Karpas-422 (cell line): Measurements from ENCODE around the gene CFHR2. TPM values are rescaled to one million over a fixed set of nuclear protein-coding genes. Genes with fewer than 3 reads are reported as not detected.
"Not testable (repeated sequence)": the region's sequence is repeated elsewhere in the genome, so short reads cannot be mapped to it uniquely, and the experiment has no call there.

Experiments used
- DNase-seq: peaks from one replicate; pipeline ENCODE4 v3.0.0-alpha.2; 2015
- H2AFZ ChIP-seq: fragments of 200-600 bp; sonication (generic); 2 replicates; pipeline ENCODE4 v1.6.1; 2014; ENCODE audit warnings: antibody characterized with exemption, low read length, mixed read lengths
- H3K27ac ChIP-seq: fragments of 200-600 bp; sonication (generic); 2 replicates; pipeline ENCODE4 v1.5.1; 2014; ENCODE audit warnings: mild to moderate bottlenecking, low read length, moderate library complexity
- H3K27me3 ChIP-seq: fragments of 200-600 bp; sonication (generic); 2 replicates; pipeline ENCODE4 v1.6.1; 2014; ENCODE audit warnings: low read length, mixed read lengths
- H3K36me3 ChIP-seq: fragments of 200-600 bp; sonication (generic); 2 replicates; pipeline ENCODE4 v1.6.1; 2014; ENCODE audit warnings: low read length, mixed read lengths; ENCODE audit not compliant: insufficient read depth
- H3K4me1 ChIP-seq: fragments of 200-600 bp; sonication (generic); 2 replicates; pipeline ENCODE4 v1.6.1; 2014; ENCODE audit warnings: mild to moderate bottlenecking, low read length, mixed read lengths
- H3K4me2 ChIP-seq: fragments of 200-600 bp; sonication (generic); 2 replicates; pipeline ENCODE4 v1.6.1; 2014; ENCODE audit warnings: low read length, low read depth, mild to moderate bottlenecking; ENCODE audit not compliant: poor library complexity, severe bottlenecking
- H3K4me3 ChIP-seq: fragments of 200-600 bp; sonication (generic); 2 replicates; pipeline ENCODE4 v1.5.1; 2014; ENCODE audit warnings: mild to moderate bottlenecking, antibody characterized with exemption, low read length, mixed read lengths
- H3K79me2 ChIP-seq: fragments of 200-600 bp; sonication (generic); 2 replicates; pipeline ENCODE4 v1.6.1; 2014; ENCODE audit warnings: mild to moderate bottlenecking, low read length, mixed read lengths
- H3K9ac ChIP-seq: fragments of 200-600 bp; sonication (generic); 2 replicates; pipeline ENCODE4 v1.6.0; 2014; ENCODE audit warnings: low read length
- H3K9me2 ChIP-seq: fragments of 200-600 bp; sonication (generic), shearing (Covaris generic); replicated peaks from 2 replicates; pipeline ENCODE4 v1.6.0; 2014; ENCODE audit warnings: mild to moderate bottlenecking, low read length, moderate library complexity; ENCODE audit not compliant: insufficient read depth
- H3K9me3 ChIP-seq: fragments of 300-700, 200-600 bp; sonication (generic); 2 replicates; pipeline ENCODE4 v1.6.1; 2014; ENCODE audit warnings: low read length, mixed read lengths
- H4K20me1 ChIP-seq: fragments of 200-600 bp; sonication (generic); 2 replicates; pipeline ENCODE4 v1.6.1; 2014; ENCODE audit warnings: mild to moderate bottlenecking, antibody characterized with exemption, low read length, low read depth; ENCODE audit not compliant: insufficient read depth
- total RNA-seq: library from RNA; depleted of rRNA; stranded (reverse); fragments of >200 nt; shearing (Covaris generic); gene quantifications from 2 replicates; pipeline ENCODE4 v1.2.3, GENCODE V29; 2014; ENCODE audit warnings: low replicate concordance

CFHR2 gene
- total RNA-seq, 1 experiment from 2014 or later, result not detected

DNA sequence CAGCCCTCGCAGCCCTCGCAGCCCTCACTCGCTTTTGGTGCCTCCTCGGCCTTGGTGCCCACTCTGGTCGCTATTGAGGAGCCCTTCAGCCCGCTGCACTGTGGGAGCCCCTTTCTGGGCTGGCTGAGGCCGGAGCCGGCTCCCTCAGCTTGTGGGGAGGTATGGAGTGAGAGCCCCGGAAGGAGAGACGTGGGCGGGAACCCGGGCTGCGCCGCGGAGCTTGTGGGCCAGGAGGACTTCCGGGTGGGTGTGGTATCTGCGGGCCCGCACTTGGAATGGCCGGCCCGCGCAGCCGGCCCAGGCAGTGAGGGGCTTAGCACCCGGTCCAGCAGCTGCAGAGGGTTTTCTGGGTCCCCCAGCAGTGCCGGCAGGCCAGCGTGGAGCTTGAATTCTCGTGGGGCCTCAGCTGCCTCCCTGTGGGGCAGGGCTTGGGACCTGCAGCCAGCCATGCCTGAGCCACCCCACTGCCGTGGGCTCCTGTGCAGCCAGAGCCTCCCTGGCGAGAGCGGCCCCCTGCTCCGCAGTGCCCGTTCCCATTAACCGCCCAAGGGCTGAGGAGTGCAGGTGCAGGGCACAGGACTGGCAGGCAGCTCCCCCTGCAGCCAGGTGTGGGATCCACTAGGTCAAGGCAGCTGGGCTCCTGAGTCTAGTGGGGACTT lies 9.9 kb upstream of the CFHR2 start:
- no peaks in the 10 kb centered on the region for H3K9me2 ChIP-seq
- H4K20me1 ChIP-seq, result no peaks in the 10 kb centered on the region
- no peaks in the 10 kb centered on the region for H3K79me2 ChIP-seq
- H3K4me1 ChIP-seq, result no peaks in the 10 kb centered on the region
- peak; percentile 42 for DNase-seq
- H2AFZ ChIP-seq, result no peak overlapping the region
- H3K4me2 ChIP-seq, result no peak overlapping the region
- no peaks in the 10 kb centered on the region for H3K9me3 ChIP-seq
- H3K4me3 ChIP-seq, result no peak overlapping the region
- no peak overlapping the region for H3K27ac ChIP-seq
- H3K36me3 ChIP-seq, result no peaks in the 10 kb centered on the region
- H3K27me3 ChIP-seq, result no peaks in the 10 kb centered on the region
- no peak overlapping the region for H3K9ac ChIP-seq

- not testable (repeated sequence) for H3K27me3 ChIP-seq, H4K20me1 ChIP-seq, H3K4me3 ChIP-seq, H3K9me3 ChIP-seq, H3K4me1 ChIP-seq, H3K9ac ChIP-seq, H3K79me2 ChIP-seq, H2AFZ ChIP-seq, H3K9me2 ChIP-seq, DNase-seq, H3K4me2 ChIP-seq, H3K27ac ChIP-seq, H3K36me3 ChIP-seq
Observed at GRCh38 chr1:196941474-196941873, 2.1 kb upstream of the CFHR2 start.

GRCh38 chr1:196951711-196952394 lies 8.3 kb downstream of the CFHR2 start:
- no peak overlapping the region for H3K27ac ChIP-seq
- no peak for DNase-seq
- H3K4me2 ChIP-seq, result no peak overlapping the region
- H3K9ac ChIP-seq, result no peak overlapping the region
- H4K20me1 ChIP-seq, result no peaks in the 10 kb centered on the region
- no peaks in the 10 kb centered on the region for H3K4me1 ChIP-seq
- H3K36me3 ChIP-seq, result no peaks in the 10 kb centered on the region
- H2AFZ ChIP-seq, result no peak overlapping the region
- H3K4me3 ChIP-seq, result no peak overlapping the region
- no peaks in the 10 kb centered on the region for H3K79me2 ChIP-seq
- no peaks in the 10 kb centered on the region for H3K9me3 ChIP-seq
- no peaks in the 10 kb centered on the region for H3K9me2 ChIP-seq
- H3K27me3 ChIP-seq, result no peaks in the 10 kb centered on the region

DNA sequence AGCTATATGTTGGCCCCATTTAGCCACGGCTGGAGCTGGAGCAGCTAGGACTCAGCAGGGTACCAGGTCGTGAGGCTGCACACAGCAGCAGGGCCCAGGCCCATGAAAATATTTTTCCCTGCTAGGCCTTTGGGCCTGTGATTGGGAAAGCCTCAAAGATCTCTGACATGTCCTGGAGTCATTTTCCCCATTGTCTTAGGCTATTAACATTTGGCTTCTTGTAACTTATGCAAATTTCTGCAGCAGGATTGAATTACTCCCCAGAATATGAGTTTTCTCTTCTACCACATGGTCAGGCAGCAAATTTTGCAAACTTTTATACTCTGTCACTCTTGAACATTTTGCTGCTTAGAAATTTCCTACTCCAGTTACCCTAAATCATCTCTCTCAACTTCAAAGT lies 11.2 kb downstream of the CFHR2 start:
- Histone ChIP-seq H3K9ac (no peak overlapping the region), H3K27me3 (no peaks in the 10 kb centered on the region), H3K4me1 (no peaks in the 10 kb centered on the region), H3K9me2 (no peaks in the 10 kb centered on the region), H3K4me3 (no peak overlapping the region), H3K79me2 (no peaks in the 10 kb centered on the region), H3K4me2 (no peak overlapping the region), H4K20me1 (no peaks in the 10 kb centered on the region), H3K9me3 (no peaks in the 10 kb centered on the region), H3K36me3 (no peaks in the 10 kb centered on the region), H2AFZ (no peak overlapping the region), H3K27ac (no peak overlapping the region)
- DNase-seq, result no peak

DNA sequence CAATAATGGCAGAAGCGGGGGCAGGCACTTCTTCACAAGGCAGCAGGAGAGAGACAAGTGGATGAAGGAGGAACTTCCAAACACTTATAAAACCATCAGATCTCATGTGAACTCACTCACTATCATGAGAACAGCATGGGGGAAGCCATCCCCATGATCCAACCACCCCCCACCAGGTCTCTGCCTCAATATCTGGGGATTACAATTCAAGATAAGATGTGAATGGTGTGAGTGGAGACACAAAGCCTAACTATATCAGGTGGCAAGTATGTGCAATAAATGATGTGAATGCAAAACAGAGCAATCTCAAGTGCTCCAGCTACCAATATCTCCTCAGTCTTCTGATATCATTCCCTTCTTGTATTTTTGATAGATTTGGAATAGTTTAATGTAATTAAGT lies 12.4 kb downstream of the CFHR2 start:
- DNase-seq, result no peak
- no peak overlapping the region for H3K4me3 ChIP-seq
- no peak overlapping the region for H3K4me2 ChIP-seq

DNA sequence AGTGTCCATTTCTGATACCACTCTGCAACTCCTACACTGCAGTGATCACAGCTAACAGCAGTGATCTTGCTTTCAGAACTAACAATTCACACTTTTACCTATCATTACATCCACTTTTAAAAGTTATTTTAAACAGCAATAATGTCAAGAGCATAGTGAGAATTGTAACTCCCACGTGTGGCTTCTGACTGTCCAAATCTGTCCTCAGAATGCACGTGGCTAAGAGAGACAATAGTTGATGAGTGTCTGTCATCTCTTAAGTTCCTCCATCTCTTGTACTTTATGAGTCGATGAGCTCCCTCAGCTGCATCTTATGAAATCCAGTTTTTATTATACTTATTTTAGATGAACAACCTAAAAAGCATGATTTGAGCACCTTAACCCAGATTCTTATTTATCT lies 17.3 kb downstream of the CFHR2 start:
- no peaks in the 10 kb centered on the region for H3K36me3 ChIP-seq
- H3K4me1 ChIP-seq, result no peaks in the 10 kb centered on the region
- H3K27ac ChIP-seq, result no peak overlapping the region
- H3K9ac ChIP-seq, result no peak overlapping the region
- no peaks in the 10 kb centered on the region for H4K20me1 ChIP-seq
- no peak overlapping the region for H2AFZ ChIP-seq
- no peak overlapping the region for H3K4me2 ChIP-seq
- H3K79me2 ChIP-seq, result no peaks in the 10 kb centered on the region
- no peaks in the 10 kb centered on the region for H3K9me3 ChIP-seq
- no peak overlapping the region for H3K4me3 ChIP-seq
- no peaks in the 10 kb centered on the region for H3K27me3 ChIP-seq
- no peaks in the 10 kb centered on the region for H3K9me2 ChIP-seq
- no peak for DNase-seq

More for the DNA sequence above, 12.4 kb downstream of the CFHR2 start:
- H3K9me2 ChIP-seq, result no peaks in the 10 kb centered on the region
- H4K20me1 ChIP-seq, result no peaks in the 10 kb centered on the region
- no peak overlapping the region for H3K27ac ChIP-seq
- H3K9me3 ChIP-seq, result no peaks in the 10 kb centered on the region
- no peaks in the 10 kb centered on the region for H3K27me3 ChIP-seq
- H3K36me3 ChIP-seq, result no peaks in the 10 kb centered on the region
- no peaks in the 10 kb centered on the region for H3K79me2 ChIP-seq
- H3K4me1 ChIP-seq, result no peaks in the 10 kb centered on the region
- no peak overlapping the region for H3K9ac ChIP-seq
- no peak overlapping the region for H2AFZ ChIP-seq

DNA sequence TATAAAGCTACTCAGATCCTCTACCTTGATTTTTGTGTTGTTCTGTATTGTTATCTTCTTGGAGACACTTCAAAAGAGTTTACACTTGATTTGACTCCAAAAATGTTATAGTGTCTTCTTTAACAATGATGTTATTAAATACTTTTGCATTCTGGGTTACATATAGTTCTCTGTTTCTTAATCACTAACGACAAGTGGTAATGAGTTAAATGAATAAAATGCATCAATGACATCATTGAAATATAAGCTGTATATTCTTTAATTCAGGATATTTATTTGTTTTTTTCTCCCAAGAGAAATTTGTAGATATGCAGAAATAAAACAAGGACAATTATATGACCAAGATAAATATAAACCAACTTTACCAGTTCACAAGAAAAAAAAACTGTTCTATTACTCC lies 26.6 kb downstream of the CFHR2 start:
- Histone ChIP-seq H3K4me3 (no peak overlapping the region), H2AFZ (no peak overlapping the region), H4K20me1 (no peaks in the 10 kb centered on the region), H3K27me3 (no peaks in the 10 kb centered on the region), H3K4me1 (no peaks in the 10 kb centered on the region), H3K9me3 (no peaks in the 10 kb centered on the region), H3K9ac (no peak overlapping the region), H3K9me2 (no peaks in the 10 kb centered on the region), H3K27ac (no peak overlapping the region), H3K4me2 (no peak overlapping the region), H3K36me3 (no peaks in the 10 kb centered on the region), H3K79me2 (no peaks in the 10 kb centered on the region)
- DNase-seq, result no peak

GRCh38 chr1:196976278-196976677 lies 32.7 kb downstream of the CFHR2 start:
- no peak overlapping the region for H3K9ac ChIP-seq
- no peaks in the 10 kb centered on the region for H3K36me3 ChIP-seq
- no peak overlapping the region for H2AFZ ChIP-seq
- no peaks in the 10 kb centered on the region for H4K20me1 ChIP-seq
- no peaks in the 10 kb centered on the region for H3K27me3 ChIP-seq
- no peaks in the 10 kb centered on the region for H3K4me1 ChIP-seq
- no peaks in the 10 kb centered on the region for H3K79me2 ChIP-seq
- no peaks in the 10 kb centered on the region for H3K9me3 ChIP-seq
- no peaks in the 10 kb centered on the region for H3K9me2 ChIP-seq
- DNase-seq, result no peak
- no peak overlapping the region for H3K27ac ChIP-seq
- H3K4me2 ChIP-seq, result no peak overlapping the region
- H3K4me3 ChIP-seq, result no peak overlapping the region
